Body of pancreas (tissue), 4 donors: ENCODE results near the gene TBC1D4.

Source experiments
- POLR2A ChIP-seq, 3 donors: fragments of 450-650 bp; IDR thresholded peaks; one replicate each; pipeline ENCODE4 v1.6.1; 2016; ENCODE audit warnings: antibody characterized with exemption in 3 of 3, mild to moderate bottlenecking in 2 of 3
- TF ChIP-seq, protein P1 (sequence below), 7 experiments: fragments of 450-650 bp in 4 of 7; fragments of 200-600 bp in 3 of 7; sonication (generic) in 3 of 7; IDR thresholded peaks; one replicate each; pipeline ENCODE4 v1.5.1; 2016 to 2019; ENCODE audit warnings: antibody characterized with exemption in 7 of 7

DNA sequence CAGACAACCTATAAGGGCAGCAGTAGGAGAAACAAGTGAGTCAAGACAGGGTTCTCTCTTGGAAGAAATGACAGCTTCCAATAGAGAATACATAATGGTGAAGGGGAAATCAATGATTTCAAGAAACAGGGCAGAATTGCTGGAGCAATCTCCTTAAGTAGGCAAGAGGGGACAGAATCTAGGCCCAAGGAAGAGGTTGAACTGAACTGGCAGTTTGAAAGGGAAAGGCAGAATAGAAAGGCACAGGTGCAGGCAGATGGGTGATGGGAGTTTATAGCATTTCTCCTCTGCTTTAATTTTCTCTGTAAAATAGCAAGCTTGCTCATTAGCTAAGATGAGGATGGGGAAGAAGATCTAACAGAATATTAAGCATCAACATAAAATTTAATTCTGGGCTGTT lies 110.8 kb downstream of the TBC1D4 start:
- TF ChIP-seq, protein P1, sequence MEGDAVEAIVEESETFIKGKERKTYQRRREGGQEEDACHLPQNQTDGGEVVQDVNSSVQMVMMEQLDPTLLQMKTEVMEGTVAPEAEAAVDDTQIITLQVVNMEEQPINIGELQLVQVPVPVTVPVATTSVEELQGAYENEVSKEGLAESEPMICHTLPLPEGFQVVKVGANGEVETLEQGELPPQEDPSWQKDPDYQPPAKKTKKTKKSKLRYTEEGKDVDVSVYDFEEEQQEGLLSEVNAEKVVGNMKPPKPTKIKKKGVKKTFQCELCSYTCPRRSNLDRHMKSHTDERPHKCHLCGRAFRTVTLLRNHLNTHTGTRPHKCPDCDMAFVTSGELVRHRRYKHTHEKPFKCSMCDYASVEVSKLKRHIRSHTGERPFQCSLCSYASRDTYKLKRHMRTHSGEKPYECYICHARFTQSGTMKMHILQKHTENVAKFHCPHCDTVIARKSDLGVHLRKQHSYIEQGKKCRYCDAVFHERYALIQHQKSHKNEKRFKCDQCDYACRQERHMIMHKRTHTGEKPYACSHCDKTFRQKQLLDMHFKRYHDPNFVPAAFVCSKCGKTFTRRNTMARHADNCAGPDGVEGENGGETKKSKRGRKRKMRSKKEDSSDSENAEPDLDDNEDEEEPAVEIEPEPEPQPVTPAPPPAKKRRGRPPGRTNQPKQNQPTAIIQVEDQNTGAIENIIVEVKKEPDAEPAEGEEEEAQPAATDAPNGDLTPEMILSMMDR (IDR thresholded peaks at IDR 0.05): no peak
- no peak for TF ChIP-seq POLR2A (IDR thresholded peaks at IDR 0.05)
